ENCODE measurements around the gene ALDH1L1.

Gene ALDH1L1

GRCh38 chr3:126180477-126181397 is at the start of gene ALDH1L1:
ALDH1L1 (minus strand) TSS chr3:126180586; CDS start chr3:126160979, 19,607 bp downstream.
- no peak for TF ChIP-seq CTCF (conservative IDR thresholded peaks at IDR 0.05; ENCODE audit: low read depth, low read length)
- peak within 1 kb of the TSS; percentile 60 for H3K4me3 ChIP-seq (ENCODE audit: low read length)
- DNase-seq (ENCODE audit: low read depth): peak; percentile 62

GRCh38 chr3:126226374-126226773 is 46.0 kb upstream of the ALDH1L1 start:
- no peak overlapping the region for H3K4me3 ChIP-seq (ENCODE audit: low read length)
- no peak for TF ChIP-seq CTCF (conservative IDR thresholded peaks at IDR 0.05; ENCODE audit: low read depth, low read length)
- DNase-seq (ENCODE audit: low read depth): no peak

DNA sequence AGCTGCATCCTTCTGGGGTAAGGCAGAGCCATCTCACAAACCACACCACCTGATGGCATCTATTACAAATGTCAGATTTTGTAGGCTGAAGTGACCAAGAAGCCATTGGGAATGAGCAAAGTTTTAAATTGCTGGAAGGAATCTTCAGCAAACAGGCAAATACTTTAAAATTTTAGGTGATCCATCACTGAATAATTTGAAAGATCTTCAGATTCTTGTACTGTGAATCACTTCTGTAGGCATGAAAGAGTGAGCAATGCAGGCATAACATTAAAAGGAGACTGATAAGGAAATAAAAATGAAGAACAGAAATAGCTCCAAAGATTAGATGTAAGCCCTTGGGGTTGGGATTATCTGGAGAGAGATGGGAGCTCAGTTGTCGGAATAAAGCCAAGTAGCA is 36.0 kb upstream of the ALDH1L1 start:
- DNase-seq (ENCODE audit: low read depth): peak; percentile 24
- TF ChIP-seq CTCF (conservative IDR thresholded peaks at IDR 0.05; ENCODE audit: low read depth, low read length): no peak
- H3K4me3 ChIP-seq (ENCODE audit: low read length): no peak overlapping the region

GRCh38 chr3:126213379-126214028 is 33.1 kb upstream of the ALDH1L1 start:
- H3K4me3 ChIP-seq (ENCODE audit: low read length): peak overlapping the region; percentile 46
- no peak for TF ChIP-seq CTCF (conservative IDR thresholded peaks at IDR 0.05; ENCODE audit: low read depth, low read length)
- DNase-seq (ENCODE audit: low read depth): no peak

DNA sequence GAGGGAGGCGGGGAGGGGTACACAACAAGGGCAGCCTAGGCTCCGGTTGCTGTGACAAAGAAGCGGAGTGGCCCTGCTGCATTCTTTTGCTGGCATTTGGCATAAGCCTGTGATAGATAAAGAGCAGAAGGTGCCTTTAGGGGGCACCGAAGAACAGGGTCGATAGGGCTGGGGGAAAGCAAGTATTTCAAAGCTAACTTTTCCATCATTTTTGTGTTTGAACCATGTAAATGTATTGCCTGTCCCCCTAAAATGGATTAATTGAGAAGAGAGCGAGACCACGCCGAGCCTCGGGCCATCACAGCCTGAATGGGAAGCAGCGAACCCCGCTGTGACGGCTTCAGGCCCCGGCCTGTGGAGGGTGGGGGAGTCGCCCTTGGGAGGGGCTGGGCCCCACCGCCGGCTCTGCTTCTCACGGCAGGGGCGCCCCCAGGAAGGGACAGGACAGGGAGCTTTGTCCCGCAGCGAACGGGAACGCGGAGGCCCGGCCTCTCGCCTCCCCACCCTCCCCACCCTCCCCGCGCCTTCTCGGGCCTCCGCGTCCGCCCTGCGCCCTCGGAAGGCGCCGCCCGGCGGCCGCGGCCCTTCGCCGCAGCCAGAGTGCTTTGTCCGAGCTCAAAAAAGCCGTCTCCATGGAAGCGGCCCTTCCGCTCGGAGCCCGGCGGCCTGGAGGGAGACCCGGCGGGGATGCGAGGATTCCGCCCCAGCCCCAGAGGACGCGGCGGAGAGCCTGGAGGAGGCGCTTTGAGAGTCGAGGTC is 32.4 kb upstream of the ALDH1L1 start:
- DNase-seq (ENCODE audit: low read depth): no peak
- TF ChIP-seq CTCF (conservative IDR thresholded peaks at IDR 0.05; ENCODE audit: low read depth, low read length): peak; percentile 52
- peak overlapping the region; percentile 46 for H3K4me3 ChIP-seq (ENCODE audit: low read length)

DNA sequence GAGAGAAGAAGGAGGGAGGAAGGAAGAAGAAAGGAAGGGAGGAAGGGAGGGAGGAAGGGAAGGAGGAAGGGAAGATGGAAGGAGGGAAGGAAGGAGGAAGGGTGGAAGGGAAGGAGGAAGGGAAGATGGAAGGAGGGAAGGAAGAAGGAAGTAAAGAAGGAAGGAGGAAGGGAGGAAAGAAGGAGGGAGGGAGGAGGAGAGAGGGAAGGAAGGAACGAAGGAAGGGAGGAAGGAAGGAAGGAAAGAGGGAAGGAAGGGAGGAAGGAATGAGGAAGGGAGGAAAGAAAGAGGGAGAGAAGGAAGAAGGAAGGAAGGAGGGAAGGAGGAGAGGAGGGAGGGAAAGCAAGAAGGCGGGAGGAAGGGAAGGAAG is 31.8 kb upstream of the ALDH1L1 start:
- no peak for TF ChIP-seq CTCF (conservative IDR thresholded peaks at IDR 0.05; ENCODE audit: low read depth, low read length)
- DNase-seq (ENCODE audit: low read depth): no peak
- no peak overlapping the region for H3K4me3 ChIP-seq (ENCODE audit: low read length)

Measured in retinal pigment epithelial cell (primary cell).